Endothelial cell of umbilical vein (primary cell): ENCODE measurements around the gene SERPINA9. TPM values are rescaled to one million over a fixed set of nuclear protein-coding genes. Genes with fewer than 3 reads are reported as not detected.
A peak's percentile ranks its signal among the peaks of the same experiment; 100 is the strongest.
"Not testable (repeated sequence)": the region's sequence is repeated elsewhere in the genome, so short reads cannot be mapped to it uniquely, and the experiment has no call there.

Experiments
- BruUV-seq: library from RNA; stranded (reverse); fragments of 400-500 nt; replicated peaks from 2 replicates; lab custom pipeline; 2021; lab: Mats Ljungman, UMichigan
- CTCF ChIA-PET: fragments of 300-600, 350-600 bp; sonication (Branson Sonifier 250); formaldehyde crosslinking; loops from one replicate; lab custom pipeline; 2021; ENCODE audit warnings: antibody characterized with exemption, inconsistent platforms; lab: Charles Lee
- POLR2A ChIA-PET: fragments of 300-600, 350-600 bp; sonication (Branson Sonifier 250); formaldehyde crosslinking; loops from one replicate; lab custom pipeline; 2021; ENCODE audit warnings: antibody characterized with exemption, inconsistent platforms; lab: Charles Lee
- DNase-seq: peaks from one replicate; pipeline ENCODE4 v3.0.0-alpha.2; 2011; ENCODE audit warnings: low read depth, low spot score
- FAIRE-seq: peaks from 2 replicates; lab custom pipeline; 2011; peaks lifted over from hg19 to GRCh38; lab: Jason Lieb, UNC
- H2AFZ ChIP-seq: 2 replicates; pipeline ENCODE4 v1.6.0; 2012; ENCODE audit warnings: low read depth, low read length, control low read depth, inconsistent platforms
- H3K27ac ChIP-seq: 2 replicates; pipeline ENCODE4 v1.5.1; 2011; ENCODE audit warnings: low read depth, mild to moderate bottlenecking, control low read depth, low read length, moderate library complexity; ENCODE audit not compliant: insufficient read depth
- H3K27me3 ChIP-seq, 2 experiments: 2 replicates each; pipeline versions ENCODE4 v1.6.0 to v1.6.1; 2011; ENCODE audit warnings: low read length in 2 of 2, mixed read lengths in 1 of 2; ENCODE audit not compliant: control insufficient read depth in 2 of 2, insufficient read depth in 2 of 2
- H3K36me3 ChIP-seq, 2 experiments: 2 replicates in 1 of 2; 3 replicates in 1 of 2; pipeline ENCODE4 v1.5.1; 2011; ENCODE audit warnings: low read length in 2 of 2, mild to moderate bottlenecking in 1 of 2, moderate library complexity in 1 of 2; ENCODE audit not compliant: control insufficient read depth in 2 of 2, insufficient read depth in 2 of 2; ENCODE audit errors: extremely low read depth in 1 of 2
- H3K4me1 ChIP-seq: 3 replicates; pipeline ENCODE4 v1.5.1; 2011; ENCODE audit warnings: mild to moderate bottlenecking, low read length; ENCODE audit not compliant: control insufficient read depth, insufficient read depth; ENCODE audit errors: extremely low read depth
- H3K4me2 ChIP-seq: 2 replicates; pipeline ENCODE4 v1.6.1; 2011; ENCODE audit warnings: low read length, control low read depth, mixed read lengths; ENCODE audit not compliant: insufficient read depth
- H3K4me3 ChIP-seq, 3 experiments: fragments of 200-600 bp in 1 of 3; sonication (generic), shearing (Covaris generic) in 1 of 3; replicated peaks in 1 of 3; 2 replicates each; pipeline ENCODE4 v1.5.1; 2011 to 2016; ENCODE audit warnings: control low read depth in 3 of 3, low read length in 3 of 3, mild to moderate bottlenecking in 2 of 3, inconsistent platforms in 1 of 3, low read depth in 1 of 3, moderate library complexity in 1 of 3; ENCODE audit not compliant: insufficient read depth in 1 of 3
- H3K79me2 ChIP-seq: 2 replicates; pipeline ENCODE4 v1.6.0; 2012; ENCODE audit warnings: low read length, inconsistent platforms; ENCODE audit not compliant: control insufficient read depth, insufficient read depth
- H3K9ac ChIP-seq: replicated peaks from 2 replicates; pipeline ENCODE3; 2011; ENCODE audit warnings: low read length, control low read depth; ENCODE audit not compliant: insufficient read depth; ENCODE audit errors: extremely low read depth
- H3K9me1 ChIP-seq: replicated peaks from 3 replicates; pipeline ENCODE4 v1.6.0; 2011; ENCODE audit warnings: mild to moderate bottlenecking, low read length; ENCODE audit not compliant: control insufficient read depth, insufficient read depth; ENCODE audit errors: extremely low read depth
- H3K9me3 ChIP-seq: replicated peaks from 2 replicates; pipeline ENCODE4 v1.5.1; 2012; ENCODE audit warnings: low read length, inconsistent platforms; ENCODE audit not compliant: control insufficient read depth, insufficient read depth
- H4K20me1 ChIP-seq: replicated peaks from 2 replicates; pipeline ENCODE3; 2011; ENCODE audit warnings: mild to moderate bottlenecking, low read length; ENCODE audit not compliant: control insufficient read depth, insufficient read depth; ENCODE audit errors: extremely low read depth
- GATA2 ChIP-seq: IDR thresholded peaks from 2 replicates; pipeline ENCODE4 v1.7.0; 2011; ENCODE audit warnings: low read depth, mild to moderate bottlenecking, moderate library complexity, mixed read lengths, low read length; ENCODE audit not compliant: insufficient read length, insufficient read depth
- JUN ChIP-seq: IDR thresholded peaks from 2 replicates; pipeline ENCODE4 v1.6.1; 2011; ENCODE audit warnings: borderline replicate concordance, low read depth; ENCODE audit not compliant: insufficient read length, insufficient read depth
- dilution Hi-C: fragments of 300-500 bp; cut with MboI; formaldehyde crosslinking; loops from one replicate; pipeline ENCODE4 v1.15.0; 2019; ENCODE audit warnings: low sequenced_read_pairs; ENCODE audit not compliant: extremely low pct_ligation_motif_present
- intact Hi-C: fragments of 100-400 bp; cut with micrococcal nuclease; formaldehyde crosslinking; loops from one replicate; pipeline ENCODE4 v1.10.0; 2022
- polyA plus RNA-seq, 4 experiments: library from polyadenylated mRNA; depleted of rRNA in 3 of 4; stranded (reverse) in 3 of 4; unstranded in 1 of 4; fragments of >200 nt; gene quantifications; 2 replicates each; pipeline versions ENCODE4 v1.2.1 to v1.2.3, GENCODE V29; 2011 to 2012; ENCODE audit warnings: missing spikeins in 1 of 4
- total RNA-seq: library from RNA; stranded (reverse); gene quantifications from 2 replicates; pipeline ENCODE4 v1.2.3, GENCODE V29; 2021
- TF ChIP-seq, protein P1 (sequence below), 2 donors: IDR thresholded peaks; 1 replicate in 1 of 2; 2 replicates in 1 of 2; pipeline ENCODE4 v1.5.1; 2011; ENCODE audit warnings: low read length in 2 of 2, mild to moderate bottlenecking in 2 of 2, moderate library complexity in 2 of 2, control low read depth in 1 of 2, inconsistent platforms in 1 of 2, low read depth in 1 of 2; ENCODE audit not compliant: insufficient read depth in 1 of 2; ENCODE audit errors: extremely low read depth in 1 of 2
- TF ChIP-seq, protein P2 (sequence below): IDR thresholded peaks from 2 replicates; pipeline ENCODE4 v1.6.1; 2011; ENCODE audit not compliant: insufficient read depth, insufficient read length

Gene SERPINA9
- total and polyA plus RNA-seq, 2 donors (not counting 3 experiments of a cell fraction or from before 2014, with no cell fraction given), result not detected

DNA sequence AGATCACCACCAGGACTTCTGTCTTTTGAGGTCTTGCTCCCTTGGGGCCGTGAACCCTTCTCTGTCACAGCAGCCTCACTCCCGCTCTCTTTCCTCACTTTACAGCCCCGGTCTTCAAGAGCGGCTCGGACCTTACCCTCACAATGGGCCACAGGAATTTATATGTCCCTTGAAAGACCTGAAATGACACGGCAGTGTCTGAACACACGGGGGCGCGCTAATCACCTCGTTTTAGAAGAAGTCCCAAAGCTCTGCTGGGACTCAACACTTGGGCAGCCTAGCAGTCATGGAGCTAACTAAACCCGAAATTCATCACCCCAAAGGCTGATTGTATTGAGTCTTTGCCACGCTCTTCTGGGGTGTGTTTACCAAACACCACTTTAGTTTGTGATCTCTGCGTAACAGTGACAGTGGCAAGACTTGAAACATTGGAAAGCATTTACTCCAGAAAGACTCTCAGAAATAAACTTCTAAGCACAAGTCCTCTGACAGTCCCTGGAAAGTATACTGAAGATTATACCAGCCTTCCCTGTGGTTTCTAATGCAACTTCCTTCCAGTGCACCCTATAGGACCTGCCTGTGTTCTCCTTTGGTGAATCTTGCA lies 52.4 kb downstream of the SERPINA9 start:
- ChIA-PET CTCF (interaction anchor here (0.5 to 2.6 kb wide), 18 partner anchors 10 to 688 kb away, joined by 3 to 34 read pairs (median 5); no protein-coding TSS in a partner anchor), POLR2A (no interaction called here)
- FAIRE-seq (peak; percentile 75), DNase-seq (peak; percentile 41)
- Histone ChIP-seq H3K4me3 (no peak overlapping the region), H3K27me3 (no peaks in the 10 kb centered on the region), H4K20me1 (no peaks in the 10 kb centered on the region), H2AFZ (no peak overlapping the region), H3K9ac (no peak overlapping the region), H3K4me1 (no peaks in the 10 kb centered on the region), H3K27ac (no peak overlapping the region), H3K4me2 (no peak overlapping the region), H3K36me3 (no peaks in the 10 kb centered on the region), H3K9me3 (no peaks in the 10 kb centered on the region), H3K9me1 (no peaks in the 10 kb centered on the region), H3K79me2 (no peaks in the 10 kb centered on the region)
- BruUV-seq, result no TSS peak
- no peak for TF ChIP-seq JUN
- TF ChIP-seq, protein P1, sequence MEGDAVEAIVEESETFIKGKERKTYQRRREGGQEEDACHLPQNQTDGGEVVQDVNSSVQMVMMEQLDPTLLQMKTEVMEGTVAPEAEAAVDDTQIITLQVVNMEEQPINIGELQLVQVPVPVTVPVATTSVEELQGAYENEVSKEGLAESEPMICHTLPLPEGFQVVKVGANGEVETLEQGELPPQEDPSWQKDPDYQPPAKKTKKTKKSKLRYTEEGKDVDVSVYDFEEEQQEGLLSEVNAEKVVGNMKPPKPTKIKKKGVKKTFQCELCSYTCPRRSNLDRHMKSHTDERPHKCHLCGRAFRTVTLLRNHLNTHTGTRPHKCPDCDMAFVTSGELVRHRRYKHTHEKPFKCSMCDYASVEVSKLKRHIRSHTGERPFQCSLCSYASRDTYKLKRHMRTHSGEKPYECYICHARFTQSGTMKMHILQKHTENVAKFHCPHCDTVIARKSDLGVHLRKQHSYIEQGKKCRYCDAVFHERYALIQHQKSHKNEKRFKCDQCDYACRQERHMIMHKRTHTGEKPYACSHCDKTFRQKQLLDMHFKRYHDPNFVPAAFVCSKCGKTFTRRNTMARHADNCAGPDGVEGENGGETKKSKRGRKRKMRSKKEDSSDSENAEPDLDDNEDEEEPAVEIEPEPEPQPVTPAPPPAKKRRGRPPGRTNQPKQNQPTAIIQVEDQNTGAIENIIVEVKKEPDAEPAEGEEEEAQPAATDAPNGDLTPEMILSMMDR (IDR thresholded peaks at IDR 0.05; ENCODE audit: extremely low read depth in 1 of 2, insufficient read depth in 1 of 2, low read depth in 1 of 2, low read length in 2 of 2), result peak; percentile 64 to 67
- dilution Hi-C loops, result no loop called here
- intact Hi-C loops, result loop anchor here (1.0 to 2.0 kb wide), 4 partner anchors 63 to 257 kb away; no protein-coding TSS in a partner anchor

DNA sequence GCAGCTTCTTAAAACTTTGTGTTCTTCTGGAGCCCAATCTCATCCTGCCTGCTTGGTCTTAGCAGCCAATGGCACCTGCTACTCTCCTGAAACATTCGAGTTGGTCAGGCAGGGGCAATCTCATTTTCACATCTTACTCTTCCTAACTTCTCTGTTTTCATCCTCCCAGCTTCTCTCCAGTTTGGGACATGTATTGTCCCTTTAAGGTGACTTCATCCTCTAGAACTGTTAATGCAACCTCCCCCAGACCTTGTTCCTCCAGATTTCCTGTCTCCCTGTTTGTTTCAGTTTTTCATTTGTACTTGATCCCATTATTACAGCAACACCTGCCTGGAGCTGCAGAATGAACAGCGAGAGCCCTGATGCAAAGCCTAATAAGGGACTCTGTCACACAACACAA lies 54.7 kb downstream of the SERPINA9 start:
- intact Hi-C loops (no loop called here), dilution Hi-C loops (no loop called here)
- FAIRE-seq (no peak), DNase-seq (no peak)
- H3K27ac ChIP-seq, result no peak overlapping the region
- ChIA-PET CTCF (interaction anchor here (1.5 to 2.6 kb wide), 2 partner anchors 13 to 127 kb away, joined by 5 to 13 read pairs; no protein-coding TSS in a partner anchor), POLR2A (no interaction called here)
- no peaks in the 10 kb centered on the region for H3K79me2 ChIP-seq
- no peaks in the 10 kb centered on the region for H3K36me3 ChIP-seq
- H3K9me1 ChIP-seq, result no peaks in the 10 kb centered on the region
- H3K9ac ChIP-seq, result no peak overlapping the region
- H4K20me1 ChIP-seq, result no peaks in the 10 kb centered on the region
- no TSS peak for BruUV-seq
- H3K4me2 ChIP-seq, result no peak overlapping the region
- H3K4me3 ChIP-seq, result no peak overlapping the region
- H3K4me1 ChIP-seq, result no peaks in the 10 kb centered on the region
- TF ChIP-seq GATA2 (no peak), JUN (no peak)
- TF ChIP-seq, protein P2, sequence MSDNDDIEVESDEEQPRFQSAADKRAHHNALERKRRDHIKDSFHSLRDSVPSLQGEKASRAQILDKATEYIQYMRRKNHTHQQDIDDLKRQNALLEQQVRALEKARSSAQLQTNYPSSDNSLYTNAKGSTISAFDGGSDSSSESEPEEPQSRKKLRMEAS, result no peak
- no peaks in the 10 kb centered on the region for H3K27me3 ChIP-seq
- no peak overlapping the region for H2AFZ ChIP-seq
- H3K9me3 ChIP-seq, result no peaks in the 10 kb centered on the region

DNA sequence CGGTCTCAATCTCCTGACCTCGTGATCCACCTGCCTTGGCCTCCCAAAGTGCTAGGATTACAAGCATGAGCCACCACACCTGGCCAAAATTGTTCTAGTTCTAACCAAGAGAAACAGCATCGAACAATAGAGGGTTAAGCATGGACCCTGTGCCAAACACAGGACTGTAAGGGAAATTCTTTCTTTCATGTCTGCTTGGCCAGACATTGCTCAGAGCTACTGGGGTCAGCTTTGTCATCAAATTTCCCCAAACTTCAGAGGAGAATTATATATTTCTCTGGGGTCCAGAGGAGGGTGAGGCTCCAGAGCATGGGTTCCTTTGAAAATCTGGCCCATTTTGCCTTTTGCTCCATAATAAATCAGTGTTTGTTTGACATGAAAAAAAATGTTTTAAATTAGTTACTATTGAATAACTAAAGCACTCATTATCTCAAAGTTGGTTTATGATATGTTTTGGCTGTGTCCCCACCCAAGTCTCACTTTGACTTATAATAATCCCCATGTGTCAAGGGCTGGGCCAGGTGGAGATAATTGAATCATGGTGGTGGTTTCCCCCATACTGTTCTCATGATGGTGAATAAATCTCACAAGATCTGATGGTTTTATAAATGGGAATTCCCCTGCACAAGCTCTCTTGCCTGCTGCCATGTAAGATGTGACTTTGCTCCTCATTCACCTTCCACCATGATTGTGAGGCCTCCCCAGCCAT lies 58.3 kb downstream of the SERPINA9 start:
- H3K79me2 ChIP-seq, POLR2A ChIA-PET, H3K9me1 ChIP-seq, H3K9me3 ChIP-seq, dilution Hi-C loops, H4K20me1 ChIP-seq, BruUV-seq, H3K27me3 ChIP-seq, intact Hi-C loops, DNase-seq, CTCF ChIA-PET, H3K4me1 ChIP-seq, H3K27ac ChIP-seq, H3K36me3 ChIP-seq, H3K9ac ChIP-seq, H2AFZ ChIP-seq, H3K4me2 ChIP-seq, FAIRE-seq, H3K4me3 ChIP-seq: not testable (repeated sequence)
